Measurements from ENCODE around the gene NACAD.

GRCh38 chr7:45053941-45054340 is 34.8 kb downstream of the NACAD start:
- TF ChIP-seq CTCF (IDR thresholded peaks at IDR 0.05) (no peak), AFF4 (CRISPR knock-in tag; IDR thresholded peaks at IDR 0.05; ENCODE audit: borderline replicate concordance) (no peak), ZNF317 (CRISPR knock-in tag; IDR thresholded peaks at IDR 0.05; ENCODE audit: borderline replicate concordance, low read depth) (no peak), SMAD4 (CRISPR knock-in tag; IDR thresholded peaks at IDR 0.05) (no peak), NFYB (CRISPR knock-in tag; conservative IDR thresholded peaks at IDR 0.05; ENCODE audit: low read depth) (no peak), CBFB (CRISPR knock-in tag; IDR thresholded peaks at IDR 0.05; ENCODE audit: low read depth) (no peak), PREB (CRISPR knock-in tag; IDR thresholded peaks at IDR 0.05; ENCODE audit: borderline replicate concordance) (no peak), ERG (CRISPR knock-in tag; IDR thresholded peaks at IDR 0.05) (no peak), ZNF671 (CRISPR knock-in tag; IDR thresholded peaks at IDR 0.05) (no peak)
